WTC11 (cell line): ENCODE measurements around the gene HES1. TPM values are rescaled to one million over a fixed set of nuclear protein-coding genes. Genes with fewer than 3 reads are reported as not detected.

Source experiments
- ATAC-seq: fragments of 200-7000 bp; cut with Tn5 transposase; 2 replicates; pipeline ENCODE4 v1.10.0; 2021; ENCODE audit warnings: mild to moderate bottlenecking, moderate library complexity
- CTCF ChIA-PET: fragments of 300-600 bp; sonication (Branson Sonifier 250); formaldehyde crosslinking; loops from one replicate; lab custom pipeline; 2021; ENCODE audit warnings: antibody characterized with exemption; lab: Charles Lee
- POLR2A ChIA-PET: fragments of 350-600 bp; sonication (Branson Sonifier 250); formaldehyde crosslinking; loops from one replicate; lab custom pipeline; 2021; ENCODE audit warnings: antibody characterized with exemption; lab: Charles Lee
- DNase-seq: peaks from one replicate; pipeline ENCODE4 v3.0.0; 2021; ENCODE audit warnings: low spot score
- H3K27ac Mint-ChIP-seq: 2 replicates; pipeline ENCODE4 v1.8.0; 2021; ENCODE audit warnings: mixed read lengths
- H3K27me3 Mint-ChIP-seq: 2 replicates; pipeline ENCODE4 v1.8.0; 2021; ENCODE audit warnings: low read depth, mild to moderate bottlenecking, moderate library complexity, mixed read lengths
- H3K36me3 Mint-ChIP-seq: 2 replicates; pipeline ENCODE4 v1.8.0; 2021; ENCODE audit warnings: mixed read lengths
- H3K4me1 Mint-ChIP-seq: 2 replicates; pipeline ENCODE4 v1.8.0; 2022; ENCODE audit warnings: mixed read lengths
- H3K4me3 Mint-ChIP-seq: 2 replicates; pipeline ENCODE4 v1.8.0; 2021; ENCODE audit warnings: mild to moderate bottlenecking, moderate library complexity, mixed read lengths
- H3K9me3 Mint-ChIP-seq: 2 replicates; pipeline ENCODE4 v1.8.0; 2021; ENCODE audit warnings: mixed read lengths
- AR ChIP-seq: fragments of 250-450 bp; sonication (Bioruptor Pico); IDR thresholded peaks from 2 replicates; pipeline ENCODE4 v1.9.0; 2021; ENCODE audit warnings: mild to moderate bottlenecking
- ATF1 ChIP-seq: sonication (generic); formaldehyde crosslinking; IDR thresholded peaks from 2 replicates; pipeline ENCODE4 v1.8.1; 2023; ENCODE audit warnings: mild to moderate bottlenecking, moderate library complexity, missing genetic modification reagents
- CREB1 ChIP-seq: sonication (generic); formaldehyde crosslinking; IDR thresholded peaks from 2 replicates; pipeline ENCODE4 v1.8.0; 2023; ENCODE audit warnings: mild to moderate bottlenecking, missing genetic modification reagents
- ETV6 ChIP-seq: sonication (generic); formaldehyde crosslinking; IDR thresholded peaks from 2 replicates; pipeline ENCODE4 v1.8.1; 2022; ENCODE audit warnings: mild to moderate bottlenecking, missing genetic modification reagents
- GTF2I ChIP-seq: fragments of 250-450 bp; sonication (Bioruptor Pico); conservative IDR thresholded peaks from 2 replicates; pipeline ENCODE4 v1.4.0; 2021; ENCODE audit warnings: mild to moderate bottlenecking
- MLX ChIP-seq: sonication (generic); formaldehyde crosslinking; IDR thresholded peaks from 2 replicates; pipeline ENCODE4 v1.8.1; 2023; ENCODE audit warnings: mild to moderate bottlenecking, missing genetic modification reagents, moderate library complexity
- NFE2L1 ChIP-seq: sonication (generic); formaldehyde crosslinking; IDR thresholded peaks from 2 replicates; pipeline ENCODE4 v1.8.1; 2023; ENCODE audit warnings: missing genetic modification reagents
- NFYB ChIP-seq: sonication (generic); formaldehyde crosslinking; conservative IDR thresholded peaks from 2 replicates; pipeline ENCODE4 v1.8.0; 2022; ENCODE audit warnings: low read depth, missing genetic modification reagents
- NR2C2 ChIP-seq: sonication (generic); formaldehyde crosslinking; IDR thresholded peaks from 2 replicates; pipeline ENCODE4 v1.8.0; 2022; ENCODE audit warnings: mild to moderate bottlenecking, missing genetic modification reagents
- NR3C1 ChIP-seq: sonication (generic); formaldehyde crosslinking; conservative IDR thresholded peaks from 2 replicates; pipeline ENCODE4 v1.8.1; 2023; ENCODE audit warnings: low read depth, mild to moderate bottlenecking, missing genetic modification reagents
- OVOL2 ChIP-seq: fragments of 250-450 bp; sonication (Bioruptor Pico); IDR thresholded peaks from 2 replicates; pipeline ENCODE4 v1.9.0; 2021; ENCODE audit warnings: mild to moderate bottlenecking, borderline replicate concordance
- TEAD4 ChIP-seq: sonication (generic); formaldehyde crosslinking; IDR thresholded peaks from 2 replicates; pipeline ENCODE4 v1.8.0; 2022; ENCODE audit warnings: mild to moderate bottlenecking, missing genetic modification reagents
- USF1 ChIP-seq: sonication (generic); formaldehyde crosslinking; IDR thresholded peaks from 2 replicates; pipeline ENCODE4 v1.8.0; 2022; ENCODE audit warnings: mild to moderate bottlenecking, missing genetic modification reagents
- ZBTB21 ChIP-seq: sonication (generic); formaldehyde crosslinking; IDR thresholded peaks from 2 replicates; pipeline ENCODE4 v1.8.1; 2023; ENCODE audit warnings: mild to moderate bottlenecking, missing genetic modification reagents, borderline replicate concordance
- ZNF121 ChIP-seq: sonication (generic); formaldehyde crosslinking; IDR thresholded peaks from 2 replicates; pipeline ENCODE4 v1.8.0; 2023; ENCODE audit warnings: missing genetic modification reagents
- ZNF219 ChIP-seq: sonication (generic); formaldehyde crosslinking; IDR thresholded peaks from 2 replicates; pipeline ENCODE4 v1.8.0; 2023; ENCODE audit warnings: missing genetic modification reagents, mild to moderate bottlenecking, borderline replicate concordance
- ZNF232 ChIP-seq: sonication (generic); formaldehyde crosslinking; IDR thresholded peaks from 2 replicates; pipeline ENCODE4 v1.8.0; 2022; ENCODE audit warnings: mild to moderate bottlenecking, missing genetic modification reagents
- total RNA-seq: library from RNA; stranded (reverse); gene quantifications from 3 replicates; pipeline ENCODE4 v1.2.3, GENCODE V29; 2021
- TF ChIP-seq, protein P1 (sequence below): sonication (generic); formaldehyde crosslinking; IDR thresholded peaks from 2 replicates; pipeline ENCODE4 v1.8.1; 2022; ENCODE audit warnings: mild to moderate bottlenecking, moderate library complexity, missing genetic modification reagents
- TF ChIP-seq, protein P2 (sequence below): sonication (generic); formaldehyde crosslinking; conservative IDR thresholded peaks from 2 replicates; pipeline ENCODE4 v1.8.1; 2023; ENCODE audit warnings: mild to moderate bottlenecking, low read depth, missing genetic modification reagents, moderate library complexity
- TF ChIP-seq, protein P3 (sequence below): sonication (generic); formaldehyde crosslinking; IDR thresholded peaks from 2 replicates; pipeline ENCODE4 v1.8.1; 2023; ENCODE audit warnings: mild to moderate bottlenecking, missing genetic modification reagents

The HES1 gene
- total RNA-seq, 1 experiment from 2014 or later, result 28.4 TPM

- no peak for TF ChIP-seq AR (CRISPR knock-in tag)
- TF ChIP-seq NFYB (CRISPR knock-in tag), result no peak
- TF ChIP-seq ATF1 (CRISPR knock-in tag), result no peak
Observed at GRCh38 chr3:194161131-194162045, 25.4 kb downstream of the HES1 start (continued).

- Mint-ChIP-seq H3K4me1 (peaks cover 54% of the 10 kb centered on the region), H3K4me3 (no peak overlapping the region), H3K9me3 (no peaks in the 10 kb centered on the region), H3K27me3 (no peaks in the 10 kb centered on the region), H3K27ac (peak overlapping the region; percentile 57; the same call in 1 of the 2 replicates), H3K36me3 (no peaks in the 10 kb centered on the region)
- no peak for DNase-seq
- TF ChIP-seq, protein P1, sequence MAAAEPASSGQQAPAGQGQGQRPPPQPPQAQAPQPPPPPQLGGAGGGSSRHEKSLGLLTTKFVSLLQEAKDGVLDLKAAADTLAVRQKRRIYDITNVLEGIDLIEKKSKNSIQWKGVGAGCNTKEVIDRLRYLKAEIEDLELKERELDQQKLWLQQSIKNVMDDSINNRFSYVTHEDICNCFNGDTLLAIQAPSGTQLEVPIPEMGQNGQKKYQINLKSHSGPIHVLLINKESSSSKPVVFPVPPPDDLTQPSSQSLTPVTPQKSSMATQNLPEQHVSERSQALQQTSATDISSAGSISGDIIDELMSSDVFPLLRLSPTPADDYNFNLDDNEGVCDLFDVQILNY (CRISPR knock-in tag), result no peak
- no peak for TF ChIP-seq CREB1 (CRISPR knock-in tag)
- no peak for TF ChIP-seq NR2C2 (CRISPR knock-in tag)
- TF ChIP-seq ZNF121 (CRISPR knock-in tag), result peak; percentile 28; the same call in 1 of the 2 replicates
- CTCF ChIA-PET, result interaction anchor here (0.6 to 1.8 kb wide), 3 partner anchors 18 to 154 kb away, joined by 3 to 7 read pairs (median 4); no protein-coding TSS in a partner anchor
- POLR2A ChIA-PET, result interaction anchor here (1.8 kb wide), 1 partner anchor 21 kb away, joined by 3 read pairs; no protein-coding TSS in a partner anchor
- no peak for ATAC-seq
Observed at GRCh38 chr3:194162070-194162678, 26.2 kb downstream of the HES1 start.

- POLR2A ChIA-PET, result no interaction called here
- Mint-ChIP-seq H3K27me3 (no peaks in the 10 kb centered on the region), H3K4me3 (no peak overlapping the region), H3K4me1 (peaks cover 62% of the 10 kb centered on the region), H3K27ac (no peak overlapping the region), H3K36me3 (no peaks in the 10 kb centered on the region), H3K9me3 (no peaks in the 10 kb centered on the region)
- no peak for ATAC-seq
- TF ChIP-seq, protein P2, sequence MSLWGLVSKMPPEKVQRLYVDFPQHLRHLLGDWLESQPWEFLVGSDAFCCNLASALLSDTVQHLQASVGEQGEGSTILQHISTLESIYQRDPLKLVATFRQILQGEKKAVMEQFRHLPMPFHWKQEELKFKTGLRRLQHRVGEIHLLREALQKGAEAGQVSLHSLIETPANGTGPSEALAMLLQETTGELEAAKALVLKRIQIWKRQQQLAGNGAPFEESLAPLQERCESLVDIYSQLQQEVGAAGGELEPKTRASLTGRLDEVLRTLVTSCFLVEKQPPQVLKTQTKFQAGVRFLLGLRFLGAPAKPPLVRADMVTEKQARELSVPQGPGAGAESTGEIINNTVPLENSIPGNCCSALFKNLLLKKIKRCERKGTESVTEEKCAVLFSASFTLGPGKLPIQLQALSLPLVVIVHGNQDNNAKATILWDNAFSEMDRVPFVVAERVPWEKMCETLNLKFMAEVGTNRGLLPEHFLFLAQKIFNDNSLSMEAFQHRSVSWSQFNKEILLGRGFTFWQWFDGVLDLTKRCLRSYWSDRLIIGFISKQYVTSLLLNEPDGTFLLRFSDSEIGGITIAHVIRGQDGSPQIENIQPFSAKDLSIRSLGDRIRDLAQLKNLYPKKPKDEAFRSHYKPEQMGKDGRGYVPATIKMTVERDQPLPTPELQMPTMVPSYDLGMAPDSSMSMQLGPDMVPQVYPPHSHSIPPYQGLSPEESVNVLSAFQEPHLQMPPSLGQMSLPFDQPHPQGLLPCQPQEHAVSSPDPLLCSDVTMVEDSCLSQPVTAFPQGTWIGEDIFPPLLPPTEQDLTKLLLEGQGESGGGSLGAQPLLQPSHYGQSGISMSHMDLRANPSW (CRISPR knock-in tag), result no peak
- TF ChIP-seq ZNF219 (CRISPR knock-in tag) (no peak), ATF1 (CRISPR knock-in tag) (no peak), ZBTB21 (CRISPR knock-in tag) (no peak), TEAD4 (no peak), NFE2L1 (CRISPR knock-in tag) (no peak), ZNF121 (CRISPR knock-in tag) (no peak), USF1 (CRISPR knock-in tag) (no peak), GTF2I (CRISPR knock-in tag) (no peak), ETV6 (CRISPR knock-in tag) (no peak), ZNF232 (CRISPR knock-in tag) (no peak), NR2C2 (CRISPR knock-in tag) (no peak), OVOL2 (CRISPR knock-in tag) (no peak), MLX (CRISPR knock-in tag) (no peak), NR3C1 (CRISPR knock-in tag) (no peak)
- TF ChIP-seq, protein P3, sequence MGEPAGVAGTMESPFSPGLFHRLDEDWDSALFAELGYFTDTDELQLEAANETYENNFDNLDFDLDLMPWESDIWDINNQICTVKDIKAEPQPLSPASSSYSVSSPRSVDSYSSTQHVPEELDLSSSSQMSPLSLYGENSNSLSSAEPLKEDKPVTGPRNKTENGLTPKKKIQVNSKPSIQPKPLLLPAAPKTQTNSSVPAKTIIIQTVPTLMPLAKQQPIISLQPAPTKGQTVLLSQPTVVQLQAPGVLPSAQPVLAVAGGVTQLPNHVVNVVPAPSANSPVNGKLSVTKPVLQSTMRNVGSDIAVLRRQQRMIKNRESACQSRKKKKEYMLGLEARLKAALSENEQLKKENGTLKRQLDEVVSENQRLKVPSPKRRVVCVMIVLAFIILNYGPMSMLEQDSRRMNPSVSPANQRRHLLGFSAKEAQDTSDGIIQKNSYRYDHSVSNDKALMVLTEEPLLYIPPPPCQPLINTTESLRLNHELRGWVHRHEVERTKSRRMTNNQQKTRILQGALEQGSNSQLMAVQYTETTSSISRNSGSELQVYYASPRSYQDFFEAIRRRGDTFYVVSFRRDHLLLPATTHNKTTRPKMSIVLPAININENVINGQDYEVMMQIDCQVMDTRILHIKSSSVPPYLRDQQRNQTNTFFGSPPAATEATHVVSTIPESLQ (CRISPR knock-in tag), result no peak
- DNase-seq, result no peak
- CTCF ChIA-PET, result interaction anchor here (0.6 kb wide), 1 partner anchor 17 kb away, joined by 3 read pairs; no protein-coding TSS in a partner anchor
Observed at GRCh38 chr3:194162817-194163584, 27.1 kb downstream of the HES1 start.
